ENCODE results near the gene HMGCL.

- no peak for TF ChIP-seq TCF4 (CRISPR knock-in tag; IDR thresholded peaks at IDR 0.05; ENCODE audit: borderline replicate concordance)
- no peak for TF ChIP-seq OSR1 (CRISPR knock-in tag; IDR thresholded peaks at IDR 0.05)
- TF ChIP-seq, protein P1, sequence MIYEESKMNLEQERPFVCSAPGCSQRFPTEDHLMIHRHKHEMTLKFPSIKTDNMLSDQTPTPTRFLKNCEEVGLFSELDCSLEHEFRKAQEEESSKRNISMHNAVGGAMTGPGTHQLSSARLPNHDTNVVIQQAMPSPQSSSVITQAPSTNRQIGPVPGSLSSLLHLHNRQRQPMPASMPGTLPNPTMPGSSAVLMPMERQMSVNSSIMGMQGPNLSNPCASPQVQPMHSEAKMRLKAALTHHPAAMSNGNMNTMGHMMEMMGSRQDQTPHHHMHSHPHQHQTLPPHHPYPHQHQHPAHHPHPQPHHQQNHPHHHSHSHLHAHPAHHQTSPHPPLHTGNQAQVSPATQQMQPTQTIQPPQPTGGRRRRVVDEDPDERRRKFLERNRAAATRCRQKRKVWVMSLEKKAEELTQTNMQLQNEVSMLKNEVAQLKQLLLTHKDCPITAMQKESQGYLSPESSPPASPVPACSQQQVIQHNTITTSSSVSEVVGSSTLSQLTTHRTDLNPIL (CRISPR knock-in tag; IDR thresholded peaks at IDR 0.05; ENCODE audit: low read depth): no peak
- TF ChIP-seq, protein P2, sequence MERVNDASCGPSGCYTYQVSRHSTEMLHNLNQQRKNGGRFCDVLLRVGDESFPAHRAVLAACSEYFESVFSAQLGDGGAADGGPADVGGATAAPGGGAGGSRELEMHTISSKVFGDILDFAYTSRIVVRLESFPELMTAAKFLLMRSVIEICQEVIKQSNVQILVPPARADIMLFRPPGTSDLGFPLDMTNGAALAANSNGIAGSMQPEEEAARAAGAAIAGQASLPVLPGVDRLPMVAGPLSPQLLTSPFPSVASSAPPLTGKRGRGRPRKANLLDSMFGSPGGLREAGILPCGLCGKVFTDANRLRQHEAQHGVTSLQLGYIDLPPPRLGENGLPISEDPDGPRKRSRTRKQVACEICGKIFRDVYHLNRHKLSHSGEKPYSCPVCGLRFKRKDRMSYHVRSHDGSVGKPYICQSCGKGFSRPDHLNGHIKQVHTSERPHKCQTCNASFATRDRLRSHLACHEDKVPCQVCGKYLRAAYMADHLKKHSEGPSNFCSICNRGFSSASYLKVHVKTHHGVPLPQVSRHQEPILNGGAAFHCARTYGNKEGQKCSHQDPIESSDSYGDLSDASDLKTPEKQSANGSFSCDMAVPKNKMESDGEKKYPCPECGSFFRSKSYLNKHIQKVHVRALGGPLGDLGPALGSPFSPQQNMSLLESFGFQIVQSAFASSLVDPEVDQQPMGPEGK (CRISPR knock-in tag; IDR thresholded peaks at IDR 0.05; ENCODE audit: borderline replicate concordance): no peak
- TF ChIP-seq, protein P3, sequence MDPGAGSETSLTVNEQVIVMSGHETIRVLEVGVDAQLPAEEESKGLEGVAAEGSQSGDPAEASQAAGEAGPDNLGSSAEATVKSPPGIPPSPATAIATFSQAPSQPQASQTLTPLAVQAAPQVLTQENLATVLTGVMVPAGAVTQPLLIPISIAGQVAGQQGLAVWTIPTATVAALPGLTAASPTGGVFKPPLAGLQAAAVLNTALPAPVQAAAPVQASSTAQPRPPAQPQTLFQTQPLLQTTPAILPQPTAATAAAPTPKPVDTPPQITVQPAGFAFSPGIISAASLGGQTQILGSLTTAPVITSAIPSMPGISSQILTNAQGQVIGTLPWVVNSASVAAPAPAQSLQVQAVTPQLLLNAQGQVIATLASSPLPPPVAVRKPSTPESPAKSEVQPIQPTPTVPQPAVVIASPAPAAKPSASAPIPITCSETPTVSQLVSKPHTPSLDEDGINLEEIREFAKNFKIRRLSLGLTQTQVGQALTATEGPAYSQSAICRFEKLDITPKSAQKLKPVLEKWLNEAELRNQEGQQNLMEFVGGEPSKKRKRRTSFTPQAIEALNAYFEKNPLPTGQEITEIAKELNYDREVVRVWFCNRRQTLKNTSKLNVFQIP (CRISPR knock-in tag; IDR thresholded peaks at IDR 0.05; ENCODE audit: borderline replicate concordance, low read depth): no peak
- no peak for TF ChIP-seq GLIS3 (CRISPR knock-in tag; IDR thresholded peaks at IDR 0.05)
- no peak for TF ChIP-seq ZNF565 (CRISPR knock-in tag; conservative IDR thresholded peaks at IDR 0.05; ENCODE audit: low read depth)
- no peak for TF ChIP-seq SNAI2 (CRISPR knock-in tag; IDR thresholded peaks at IDR 0.05)
These were observed 20.2 kb downstream of the HMGCL start for GRCh38 chr1:23805025-23805424.
